Measurements from ENCODE around the gene APCDD1.
"Not testable (repeated sequence)": the region's sequence is repeated elsewhere in the genome, so short reads cannot be mapped to it uniquely, and the experiment has no call there.

DNA sequence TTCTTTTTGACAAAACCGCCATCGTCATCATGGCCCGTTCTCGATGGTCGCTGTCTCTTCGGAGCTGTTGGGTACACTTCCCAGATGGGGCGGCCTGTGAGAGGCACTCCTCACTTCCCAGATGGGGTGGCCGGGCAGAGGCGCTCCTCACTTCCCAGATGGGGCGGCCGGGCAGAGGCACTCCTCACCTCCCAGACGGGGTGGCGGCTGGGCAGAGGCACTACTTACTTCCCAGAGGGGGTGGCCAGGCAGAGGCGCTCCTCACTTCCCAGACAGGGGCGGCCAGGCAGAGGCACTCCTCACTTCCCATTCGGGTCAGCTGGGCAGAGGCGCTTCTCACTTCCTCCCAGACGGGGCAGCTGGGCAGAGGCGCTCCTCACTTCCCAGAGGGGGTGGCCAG is 51.5 kb downstream of the APCDD1 start:
- TF ChIP-seq, protein P1, sequence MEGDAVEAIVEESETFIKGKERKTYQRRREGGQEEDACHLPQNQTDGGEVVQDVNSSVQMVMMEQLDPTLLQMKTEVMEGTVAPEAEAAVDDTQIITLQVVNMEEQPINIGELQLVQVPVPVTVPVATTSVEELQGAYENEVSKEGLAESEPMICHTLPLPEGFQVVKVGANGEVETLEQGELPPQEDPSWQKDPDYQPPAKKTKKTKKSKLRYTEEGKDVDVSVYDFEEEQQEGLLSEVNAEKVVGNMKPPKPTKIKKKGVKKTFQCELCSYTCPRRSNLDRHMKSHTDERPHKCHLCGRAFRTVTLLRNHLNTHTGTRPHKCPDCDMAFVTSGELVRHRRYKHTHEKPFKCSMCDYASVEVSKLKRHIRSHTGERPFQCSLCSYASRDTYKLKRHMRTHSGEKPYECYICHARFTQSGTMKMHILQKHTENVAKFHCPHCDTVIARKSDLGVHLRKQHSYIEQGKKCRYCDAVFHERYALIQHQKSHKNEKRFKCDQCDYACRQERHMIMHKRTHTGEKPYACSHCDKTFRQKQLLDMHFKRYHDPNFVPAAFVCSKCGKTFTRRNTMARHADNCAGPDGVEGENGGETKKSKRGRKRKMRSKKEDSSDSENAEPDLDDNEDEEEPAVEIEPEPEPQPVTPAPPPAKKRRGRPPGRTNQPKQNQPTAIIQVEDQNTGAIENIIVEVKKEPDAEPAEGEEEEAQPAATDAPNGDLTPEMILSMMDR (IDR thresholded peaks at IDR 0.05): not testable (repeated sequence)
- TF ChIP-seq POLR2A (IDR thresholded peaks at IDR 0.05): not testable (repeated sequence)
